Adipocyte (in vitro differentiated cells): ENCODE results near the gene GLCCI1.

Experiments used
- DNase-seq: peaks from one replicate; pipeline ENCODE4 v3.0.0-alpha.2; 2015; ENCODE audit warnings: low read depth
- H3K27me3 ChIP-seq: replicated peaks from 2 replicates; pipeline ENCODE4 v1.7.0; 2013; ENCODE audit warnings: mild to moderate bottlenecking, low read length, moderate library complexity; ENCODE audit not compliant: control insufficient read depth, insufficient read depth
- H3K36me3 ChIP-seq: 2 replicates; pipeline ENCODE4 v1.7.0; 2013; ENCODE audit warnings: low read length, mild to moderate bottlenecking, moderate library complexity; ENCODE audit not compliant: control insufficient read depth, insufficient read depth, severe bottlenecking
- H3K4me1 ChIP-seq: 2 replicates; pipeline ENCODE4 v1.7.0; 2013; ENCODE audit warnings: mild to moderate bottlenecking, low read length, moderate library complexity; ENCODE audit not compliant: control insufficient read depth, insufficient read depth
- H3K4me3 ChIP-seq: 2 replicates; pipeline ENCODE4 v1.7.0; 2013; ENCODE audit warnings: mild to moderate bottlenecking, low read length, moderate library complexity
- H3K9ac ChIP-seq: 2 replicates; pipeline ENCODE4 v1.7.0; 2013; ENCODE audit warnings: mild to moderate bottlenecking, low read length, moderate library complexity
- H3K9me3 ChIP-seq: 2 replicates; pipeline ENCODE4 v1.7.0; 2013; ENCODE audit warnings: mild to moderate bottlenecking, low read length, moderate library complexity; ENCODE audit not compliant: control insufficient read depth

The GLCCI1 gene

GRCh38 chr7:7964250-7964649 lies 4.3 kb upstream of the GLCCI1 start:
- H3K9ac ChIP-seq: no peak overlapping the region
- no peaks in the 10 kb centered on the region for H3K9me3 ChIP-seq
- H3K27me3 ChIP-seq: no peaks in the 10 kb centered on the region
- no peak overlapping the region for H3K4me3 ChIP-seq
- H3K36me3 ChIP-seq: no peaks in the 10 kb centered on the region
- no peak for DNase-seq
- H3K4me1 ChIP-seq: no peaks in the 10 kb centered on the region

DNA sequence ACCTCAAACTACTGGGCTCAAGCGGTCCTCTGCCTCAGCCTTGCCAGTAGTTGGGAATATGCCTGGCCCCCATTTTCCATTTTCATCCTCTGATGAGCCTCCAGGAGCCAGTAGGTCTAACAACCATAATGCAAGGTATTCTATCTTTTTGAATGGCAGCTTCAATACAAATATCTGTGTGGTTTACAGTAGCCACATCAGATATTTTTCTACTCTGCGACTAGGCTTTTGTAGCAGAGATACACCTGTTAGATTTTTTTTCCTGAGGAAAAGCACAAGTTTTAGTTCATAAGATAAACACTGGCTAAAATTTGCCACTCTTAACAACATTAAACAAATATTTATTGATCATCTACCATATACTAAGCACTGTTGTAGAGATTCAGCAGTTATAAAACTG lies 3.9 kb upstream of the GLCCI1 start:
- Histone ChIP-seq H3K4me3 (no peak overlapping the region), H3K27me3 (no peaks in the 10 kb centered on the region), H3K4me1 (no peaks in the 10 kb centered on the region), H3K36me3 (no peaks in the 10 kb centered on the region), H3K9ac (no peak overlapping the region), H3K9me3 (no peaks in the 10 kb centered on the region)
- no peak for DNase-seq

DNA sequence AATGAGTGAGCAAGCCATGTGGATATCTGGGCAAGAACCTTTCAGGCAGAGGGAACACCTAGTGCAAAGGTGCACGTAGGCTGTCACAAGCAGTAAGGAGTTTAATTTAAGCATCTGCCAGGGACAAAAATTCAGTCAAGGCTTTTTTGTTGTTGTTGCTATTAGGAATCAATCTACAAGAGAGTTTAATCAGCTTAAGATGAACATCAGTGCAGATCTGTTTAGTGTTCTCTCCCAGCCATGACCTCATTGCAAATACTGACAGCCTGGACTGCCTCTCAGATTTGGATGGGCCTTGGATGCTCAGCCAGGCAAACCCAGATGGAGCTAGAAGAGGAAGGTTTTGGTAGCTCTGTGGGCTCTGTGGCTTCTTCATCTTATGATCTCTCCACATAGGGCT lies 3.3 kb upstream of the GLCCI1 start:
- Histone ChIP-seq H3K9ac (no peak overlapping the region), H3K36me3 (no peaks in the 10 kb centered on the region), H3K4me3 (no peak overlapping the region), H3K27me3 (no peaks in the 10 kb centered on the region), H3K9me3 (no peaks in the 10 kb centered on the region), H3K4me1 (no peaks in the 10 kb centered on the region)
- DNase-seq: no peak

DNA sequence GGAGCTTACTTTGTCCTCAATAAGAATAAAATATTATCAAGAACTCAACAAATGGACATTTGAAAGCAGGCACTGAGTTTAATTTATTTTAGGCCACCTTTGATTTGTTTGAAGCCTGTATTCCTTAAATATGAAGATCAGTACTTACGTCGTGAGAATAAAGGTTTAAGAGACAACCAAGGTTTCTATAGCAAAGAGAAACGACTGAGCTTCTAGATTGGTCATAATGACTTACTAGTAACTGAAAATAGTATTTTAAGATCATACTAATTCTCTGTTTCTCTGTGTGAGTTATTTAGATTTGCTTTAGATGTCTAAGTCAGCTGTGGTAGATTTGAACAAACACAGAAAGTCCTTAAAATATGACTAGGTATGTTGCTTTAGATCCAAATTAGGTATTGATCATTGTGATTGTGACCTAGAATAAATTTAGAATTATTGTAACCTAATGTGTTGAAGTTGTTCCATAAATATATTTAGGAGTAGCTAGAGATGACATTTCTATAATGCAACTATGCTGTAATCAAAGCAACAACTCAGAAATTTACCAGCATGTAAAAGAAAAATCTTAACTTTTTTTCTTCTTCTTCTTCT lies 2.4 kb upstream of the GLCCI1 start:
- Histone ChIP-seq H3K4me3 (no peak overlapping the region), H3K4me1 (peaks cover 7% of the 10 kb centered on the region), H3K27me3 (no peaks in the 10 kb centered on the region), H3K9ac (no peak overlapping the region), H3K9me3 (no peaks in the 10 kb centered on the region), H3K36me3 (no peaks in the 10 kb centered on the region)
- DNase-seq: no peak

GRCh38 chr7:7967886-7968543 lies 581 bp upstream of the GLCCI1 start:
- Histone ChIP-seq H3K27me3 (no peaks in the 10 kb centered on the region), H3K9me3 (no peaks in the 10 kb centered on the region), H3K4me3 (peak overlapping the region; percentile 86), H3K9ac (peak overlapping the region; percentile 75), H3K4me1 (peaks cover 16% of the 10 kb centered on the region), H3K36me3 (no peaks in the 10 kb centered on the region)
- no peak for DNase-seq

DNA sequence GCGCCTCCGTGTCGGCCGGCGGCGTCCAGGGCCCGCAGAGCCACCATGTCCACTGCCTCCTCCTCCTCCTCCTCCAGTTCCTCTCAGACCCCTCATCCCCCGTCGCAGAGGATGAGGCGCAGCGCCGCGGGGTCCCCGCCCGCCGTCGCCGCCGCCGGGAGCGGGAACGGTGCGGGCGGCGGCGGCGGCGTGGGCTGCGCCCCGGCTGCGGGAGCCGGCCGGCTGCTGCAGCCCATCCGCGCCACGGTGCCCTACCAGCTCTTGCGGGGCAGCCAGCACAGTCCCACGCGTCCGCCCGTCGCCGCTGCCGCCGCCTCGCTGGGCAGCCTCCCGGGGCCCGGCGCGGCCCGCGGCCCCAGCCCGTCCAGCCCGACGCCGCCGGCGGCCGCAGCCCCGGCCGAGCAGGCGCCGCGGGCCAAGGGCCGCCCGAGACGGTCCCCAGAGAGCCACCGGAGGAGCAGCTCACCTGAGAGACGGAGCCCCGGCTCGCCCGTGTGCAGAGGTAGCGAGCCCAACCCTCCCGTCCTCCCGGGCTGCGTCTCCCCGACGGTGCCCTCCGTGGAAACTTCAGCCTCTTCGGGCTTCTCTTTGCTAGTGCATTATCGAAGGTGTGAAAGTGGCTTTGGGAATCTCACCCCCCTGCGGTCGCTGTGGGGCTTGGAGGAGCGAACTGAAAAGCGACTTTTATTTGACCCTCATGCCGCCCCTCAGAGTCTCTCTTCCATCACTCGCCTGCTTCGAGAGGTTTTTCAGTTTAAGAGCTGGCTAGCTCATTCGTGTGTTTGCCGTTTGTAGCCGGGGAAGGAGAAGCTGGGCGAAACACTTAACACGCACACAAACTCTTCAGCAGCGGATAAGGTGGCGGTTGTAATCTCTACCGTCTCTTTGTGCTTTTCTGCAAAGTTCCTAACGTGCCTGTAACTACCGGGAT lies 975 bp downstream of the GLCCI1 start:
- Histone ChIP-seq H3K9me3 (no peaks in the 10 kb centered on the region), H3K4me1 (peaks cover 17% of the 10 kb centered on the region), H3K27me3 (no peaks in the 10 kb centered on the region), H3K36me3 (no peaks in the 10 kb centered on the region), H3K4me3 (peak overlapping the region; percentile 86), H3K9ac (peak overlapping the region; percentile 92)
- peak; percentile 55 for DNase-seq

GRCh38 chr7:7970237-7970530 lies 1.6 kb downstream of the GLCCI1 start:
- Histone ChIP-seq H3K27me3 (no peaks in the 10 kb centered on the region), H3K9me3 (no peaks in the 10 kb centered on the region), H3K36me3 (no peaks in the 10 kb centered on the region), H3K4me1 (peaks cover 17% of the 10 kb centered on the region), H3K4me3 (peak overlapping the region; percentile 86), H3K9ac (peak overlapping the region; percentile 92)
- DNase-seq: no peak

GRCh38 chr7:7970531-7971307 lies 2.1 kb downstream of the GLCCI1 start:
- DNase-seq: peak; percentile 35
- Histone ChIP-seq H3K27me3 (no peaks in the 10 kb centered on the region), H3K4me3 (peak overlapping the region; percentile 86), H3K9me3 (no peaks in the 10 kb centered on the region), H3K9ac (peak overlapping the region; percentile 92), H3K36me3 (no peaks in the 10 kb centered on the region), H3K4me1 (peaks cover 17% of the 10 kb centered on the region)

- H3K4me3 ChIP-seq: peak overlapping the region; percentile 86
- H3K4me1 ChIP-seq: peaks cover 17% of the 10 kb centered on the region
Observed at GRCh38 chr7:7971308-7972040, 2.9 kb downstream of the GLCCI1 start.

GRCh38 chr7:7972128-7972527 lies 3.5 kb downstream of the GLCCI1 start:
- Histone ChIP-seq H3K27me3 (no peaks in the 10 kb centered on the region), H3K9me3 (no peaks in the 10 kb centered on the region), H3K9ac (no peak overlapping the region), H3K36me3 (no peaks in the 10 kb centered on the region), H3K4me3 (peak overlapping the region; percentile 86), H3K4me1 (peaks cover 17% of the 10 kb centered on the region)
- peak; percentile 38 for DNase-seq

More at GRCh38 chr7:7971308-7972040, 2.9 kb downstream of the GLCCI1 start:
- H3K9me3 ChIP-seq: no peaks in the 10 kb centered on the region
- H3K27me3 ChIP-seq: no peaks in the 10 kb centered on the region
- no peak for DNase-seq
- H3K36me3 ChIP-seq: no peaks in the 10 kb centered on the region
- no peak overlapping the region for H3K9ac ChIP-seq
